ENCODE measurements around the gene MTERF4. TPM values are rescaled to one million over a fixed set of nuclear protein-coding genes. Genes with fewer than 3 reads are reported as not detected.

The MTERF4 gene
- total and polyA plus RNA-seq, 10 of the 15 experiments (the other 5 are each of a cell fraction or from before 2014, with no cell fraction given), result 36.7 to 69.1 (median 45.5) TPM

DNA sequence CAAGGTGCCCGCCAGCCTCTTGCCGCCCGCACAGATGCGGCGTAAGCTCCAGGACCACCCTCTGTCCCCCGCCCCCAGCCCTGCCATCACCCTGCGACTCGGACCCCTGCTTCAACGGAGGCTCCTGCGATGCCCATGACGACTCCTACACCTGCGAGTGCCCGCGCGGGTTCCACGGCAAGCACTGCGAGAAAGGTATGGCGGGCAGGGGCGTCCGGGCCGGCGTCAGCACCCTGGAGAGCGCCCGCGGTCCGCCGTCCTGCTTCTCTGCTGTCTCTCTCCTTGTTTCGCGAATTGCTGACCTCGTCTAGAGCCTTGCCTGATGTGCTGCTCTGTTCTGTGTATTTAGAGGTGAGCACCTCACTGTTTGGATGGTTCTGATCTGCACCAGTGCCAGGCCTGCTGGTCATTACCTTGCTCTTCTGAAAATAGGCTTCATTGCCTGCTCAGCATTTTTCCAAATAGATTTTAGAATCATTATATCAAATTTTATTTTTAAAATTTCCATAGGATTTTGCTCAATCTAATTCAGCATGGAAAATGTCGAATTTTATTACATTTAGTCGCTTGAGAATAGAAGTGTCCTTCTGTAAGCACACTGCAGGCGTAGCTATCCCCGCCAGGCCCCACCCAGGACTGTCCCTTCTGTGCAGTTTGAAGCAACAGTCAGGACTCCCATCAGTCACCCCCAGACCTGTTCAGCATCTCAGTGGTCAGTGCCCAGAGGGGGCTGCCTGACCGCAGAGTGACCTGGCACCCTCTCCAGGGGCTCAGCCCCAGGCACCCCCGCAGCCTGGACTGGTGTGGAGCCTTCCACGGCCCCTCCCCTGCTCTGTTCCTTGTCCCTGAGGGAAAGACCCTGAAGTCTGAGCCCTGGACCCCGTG lies 52.1 kb downstream of the MTERF4 start:
- SMC1A ChIA-PET (ENCODE audit: uncharacterized antibody, unreplicated experiment), result interaction anchor here (1.0 kb wide), 1 partner anchor 11 kb away, joined by 3 read pairs; no protein-coding TSS in a partner anchor
- POLR2A ChIA-PET, result no interaction called here
- Histone ChIP-seq H3K27ac (ENCODE audit: control insufficient read depth, insufficient read depth) (no peak overlapping the region), H3K9ac (ENCODE audit: control insufficient read depth, insufficient read depth, low read length) (no peak overlapping the region), H3K9me3 (replicated peaks; ENCODE audit: control insufficient read depth, insufficient read depth, low read length) (no peaks in the 10 kb centered on the region), H3K79me2 (ENCODE audit: control insufficient read depth, insufficient read depth, low read length) (no peaks in the 10 kb centered on the region), H3K4me2 (ENCODE audit: control insufficient read depth, insufficient read depth) (no peak overlapping the region), H4K20me1 (ENCODE audit: control insufficient read depth, insufficient read depth) (no peaks in the 10 kb centered on the region), H3K36me3 (ENCODE audit: control insufficient read depth in 2 of 2, insufficient read depth in 2 of 2, low read length in 1 of 2) (no peaks in the 10 kb centered on the region; a peak in 1 of 4 replicates), H3K27me3 (replicated peaks in 1 of 2; ENCODE audit: control insufficient read depth in 2 of 2, insufficient read depth in 2 of 2, low read length in 1 of 2) (no peaks in the 10 kb centered on the region), H3K4me1 (ENCODE audit: control insufficient read depth, insufficient read depth, low read length) (peaks cover 4% of the 10 kb centered on the region), H3K4me3 (no peak overlapping the region), H2AFZ (ENCODE audit: control insufficient read depth, low read depth, low read length) (no peak overlapping the region)
- DNase-seq (ENCODE audit: low read depth, low spot score) (no peak), FAIRE-seq (no peak), ATAC-seq (no peak)
- in situ Hi-C loops (cut with MboI), result no loop called here
- no peak for TF ChIP-seq CEBPB (IDR thresholded peaks at IDR 0.05; ENCODE audit: borderline replicate concordance in 1 of 2, low read depth in 2 of 2, low read length in 2 of 2)
- TF ChIP-seq, protein P1, sequence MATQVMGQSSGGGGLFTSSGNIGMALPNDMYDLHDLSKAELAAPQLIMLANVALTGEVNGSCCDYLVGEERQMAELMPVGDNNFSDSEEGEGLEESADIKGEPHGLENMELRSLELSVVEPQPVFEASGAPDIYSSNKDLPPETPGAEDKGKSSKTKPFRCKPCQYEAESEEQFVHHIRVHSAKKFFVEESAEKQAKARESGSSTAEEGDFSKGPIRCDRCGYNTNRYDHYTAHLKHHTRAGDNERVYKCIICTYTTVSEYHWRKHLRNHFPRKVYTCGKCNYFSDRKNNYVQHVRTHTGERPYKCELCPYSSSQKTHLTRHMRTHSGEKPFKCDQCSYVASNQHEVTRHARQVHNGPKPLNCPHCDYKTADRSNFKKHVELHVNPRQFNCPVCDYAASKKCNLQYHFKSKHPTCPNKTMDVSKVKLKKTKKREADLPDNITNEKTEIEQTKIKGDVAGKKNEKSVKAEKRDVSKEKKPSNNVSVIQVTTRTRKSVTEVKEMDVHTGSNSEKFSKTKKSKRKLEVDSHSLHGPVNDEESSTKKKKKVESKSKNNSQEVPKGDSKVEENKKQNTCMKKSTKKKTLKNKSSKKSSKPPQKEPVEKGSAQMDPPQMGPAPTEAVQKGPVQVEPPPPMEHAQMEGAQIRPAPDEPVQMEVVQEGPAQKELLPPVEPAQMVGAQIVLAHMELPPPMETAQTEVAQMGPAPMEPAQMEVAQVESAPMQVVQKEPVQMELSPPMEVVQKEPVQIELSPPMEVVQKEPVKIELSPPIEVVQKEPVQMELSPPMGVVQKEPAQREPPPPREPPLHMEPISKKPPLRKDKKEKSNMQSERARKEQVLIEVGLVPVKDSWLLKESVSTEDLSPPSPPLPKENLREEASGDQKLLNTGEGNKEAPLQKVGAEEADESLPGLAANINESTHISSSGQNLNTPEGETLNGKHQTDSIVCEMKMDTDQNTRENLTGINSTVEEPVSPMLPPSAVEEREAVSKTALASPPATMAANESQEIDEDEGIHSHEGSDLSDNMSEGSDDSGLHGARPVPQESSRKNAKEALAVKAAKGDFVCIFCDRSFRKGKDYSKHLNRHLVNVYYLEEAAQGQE (IDR thresholded peaks at IDR 0.05; ENCODE audit: low read depth, low read length), result peak; percentile 72; the same call in 1 of the 2 replicates
- no peak for TF ChIP-seq EZH2 (IDR thresholded peaks at IDR 0.05; ENCODE audit: borderline replicate concordance, control insufficient read depth, low read depth, low read length)
- TF ChIP-seq NR2C2 (IDR thresholded peaks at IDR 0.05; ENCODE audit: borderline replicate concordance, control insufficient read depth, insufficient read length, low read depth), result no peak
- 79% methylated on average over 30 of the region's 38 CpGs for WGBS (ENCODE audit: insufficient coverage, insufficient replicate concordance, low lambda C conversion rate, missing lambda C conversion rate)
- RAD21 ChIA-PET (ENCODE audit: unreplicated experiment), result no interaction called here
- intact Hi-C loops (cut with micrococcal nuclease; ENCODE audit: unreplicated experiment), result no loop called here
- no TSS peak for BruUV-seq (replicated peaks)
- CTCF ChIA-PET, result no interaction called here
